ENCODE data around the gene STK4.

STK4 gene

DNA sequence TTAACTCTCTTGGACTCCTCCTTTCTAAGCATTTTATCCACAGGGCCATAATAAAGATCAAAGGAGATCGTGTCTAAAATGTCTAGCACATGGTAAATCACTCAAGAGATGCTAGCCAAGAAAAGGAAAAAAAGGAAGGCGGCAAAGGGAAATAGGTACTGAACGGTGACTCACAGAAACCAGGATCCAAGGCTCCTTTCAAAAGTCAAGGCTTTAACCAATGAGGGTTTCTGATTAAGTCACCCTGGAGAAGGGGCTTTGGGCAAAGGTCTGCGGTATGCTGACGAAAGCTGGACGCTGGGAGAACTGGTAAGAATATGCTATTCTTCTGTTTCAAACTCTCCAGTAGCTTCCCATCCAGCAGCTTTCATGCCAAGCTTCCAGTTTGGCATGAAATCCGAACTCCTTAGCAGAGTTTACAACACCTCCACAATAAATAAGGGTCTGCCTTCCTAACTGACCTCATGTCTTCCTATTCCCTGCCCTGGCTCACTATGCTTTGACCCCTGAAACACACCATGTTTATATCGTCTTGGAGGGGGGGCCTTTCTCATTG lies 7.2 kb upstream of the STK4 start:
- Histone ChIP-seq H3K4me3 (ENCODE audit: low read depth in 1 of 2, low read length in 1 of 2) (peak overlapping the region in 1 of 2 experiments; percentile 76), H3K9me3 (no peaks in the 10 kb centered on the region), H3K27me3 (no peaks in the 10 kb centered on the region), H3K36me3 (peaks cover 23% of the 10 kb centered on the region), H3K27ac (peak overlapping the region; percentile 62), H3K4me1 (ENCODE audit: control insufficient read depth in 1 of 2, insufficient read depth in 1 of 2, low read depth in 1 of 2, low read length in 1 of 2) (peaks cover 21 to 27% of the 10 kb centered on the region in 2 experiments)
- no peak for TF ChIP-seq CTCF (IDR thresholded peaks at IDR 0.05)

- no peak for TF ChIP-seq CTCF (IDR thresholded peaks at IDR 0.05)
- Histone ChIP-seq H3K4me1 (ENCODE audit: control insufficient read depth in 1 of 2, insufficient read depth in 1 of 2, low read depth in 1 of 2, low read length in 1 of 2) (peaks cover 21 to 27% of the 10 kb centered on the region in 2 experiments), H3K9me3 (no peaks in the 10 kb centered on the region), H3K4me3 (ENCODE audit: low read depth in 1 of 2, low read length in 1 of 2) (peak overlapping the region; percentile 60 to 76), H3K27me3 (no peaks in the 10 kb centered on the region), H3K36me3 (peaks cover 18% of the 10 kb centered on the region), H3K27ac (peak overlapping the region; percentile 62)
These were observed 6.6 kb upstream of the STK4 start for GRCh38 chr20:44959638-44960102.

DNA sequence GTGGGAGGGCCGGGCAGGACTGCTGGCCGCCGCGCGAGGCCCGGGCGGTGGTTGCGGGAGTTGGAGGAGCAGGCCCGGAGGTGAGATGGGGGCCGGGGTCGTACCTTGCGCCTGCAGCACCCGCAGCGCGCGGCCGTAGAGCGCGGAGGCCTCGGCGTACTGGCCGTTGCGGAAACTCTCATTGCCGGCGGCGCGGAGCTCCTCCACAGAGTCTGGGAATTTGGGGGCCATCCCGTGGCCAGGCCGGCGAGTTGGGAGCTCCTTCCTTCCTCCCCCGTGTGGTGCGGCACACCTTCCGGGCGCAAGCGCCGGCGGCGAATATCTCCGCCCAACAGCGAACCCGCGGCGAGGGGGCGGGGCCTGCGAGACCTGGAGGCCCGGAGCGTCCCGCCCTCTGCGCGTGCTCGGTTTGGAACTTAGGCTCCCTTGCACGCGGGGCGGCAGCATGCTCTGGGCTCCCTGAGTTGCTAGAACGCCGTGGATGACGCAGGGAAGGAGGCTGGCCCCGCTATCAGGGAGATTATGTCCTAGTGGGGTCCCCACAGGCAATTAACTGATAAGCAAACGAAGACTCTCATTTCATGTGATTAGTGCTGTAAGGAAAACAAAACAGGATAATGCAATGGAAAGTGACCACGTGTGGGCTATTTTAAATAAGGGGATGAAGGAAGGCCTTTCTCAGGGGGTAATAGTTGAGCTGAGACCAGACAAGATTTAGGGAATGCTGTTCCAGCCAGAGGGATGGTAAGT lies 6.0 kb upstream of the STK4 start, which contains the start of gene TOMM34:
TOMM34 (minus strand) TSS at position 295 of the 750 bp plus-strand sequence; CDS start at position 231, 64 bp downstream.
- Histone ChIP-seq H3K4me1 (ENCODE audit: control insufficient read depth in 1 of 2, insufficient read depth in 1 of 2, low read depth in 1 of 2, low read length in 1 of 2) (peaks cover 22 to 28% of the 10 kb centered on the region in 2 experiments), H3K4me3 (ENCODE audit: low read depth in 1 of 2, low read length in 1 of 2) (peak within 1 kb of the TSS; percentile 60 to 76), H3K27me3 (no peaks in the 10 kb centered on the region), H3K27ac (peak within 1 kb of the TSS; percentile 62), H3K9me3 (no peaks in the 10 kb centered on the region), H3K36me3 (peaks cover 12% of the 10 kb centered on the region)
- TF ChIP-seq CTCF (IDR thresholded peaks at IDR 0.05), result peak; percentile 52

DNA sequence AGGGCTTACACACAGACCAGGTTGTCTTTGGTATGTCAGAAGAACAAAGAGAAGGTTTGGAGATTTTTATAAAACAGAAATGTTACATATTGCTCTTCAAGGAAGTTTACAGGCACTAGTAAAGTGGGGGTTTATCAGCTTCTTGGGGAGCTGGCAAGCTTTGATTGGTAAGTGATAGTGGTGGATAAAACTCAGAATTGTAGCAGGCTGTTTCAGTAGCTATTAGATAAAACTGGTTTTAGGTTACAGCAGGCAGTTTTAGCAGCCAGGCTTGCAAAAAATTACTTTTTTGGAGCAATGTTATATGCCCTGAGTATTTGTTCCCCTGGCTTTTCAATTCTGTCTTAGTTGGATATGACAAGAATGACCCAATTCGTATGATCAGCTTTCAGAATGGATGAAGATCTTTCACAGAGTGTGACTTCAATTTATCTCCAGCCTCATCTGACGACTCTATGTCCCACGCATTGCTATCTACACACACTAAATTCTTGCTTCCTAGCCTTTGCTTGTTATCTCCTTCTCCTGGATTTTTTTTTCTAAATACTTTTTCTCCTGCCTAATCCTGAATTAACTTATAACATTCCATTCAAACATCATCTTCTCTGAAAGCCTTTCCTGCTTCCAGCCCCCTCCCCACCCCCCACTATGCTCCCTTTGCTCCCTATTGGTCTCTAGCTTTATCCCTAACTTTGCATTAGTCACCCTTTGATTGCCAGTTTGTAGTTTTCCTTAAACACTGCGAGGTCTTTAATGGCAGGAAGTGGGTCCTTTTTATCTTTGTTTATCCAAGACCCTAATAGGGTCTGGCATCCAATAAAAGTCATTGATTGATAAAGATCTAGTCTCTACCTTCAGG lies 5.1 kb upstream of the STK4 start:
- peaks cover 30 to 36% of the 10 kb centered on the region in 2 experiments for H3K4me1 ChIP-seq (ENCODE audit: control insufficient read depth in 1 of 2, insufficient read depth in 1 of 2, low read depth in 1 of 2, low read length in 1 of 2)
- no peak overlapping the region for H3K4me3 ChIP-seq (ENCODE audit: low read depth in 1 of 2, low read length in 1 of 2)
- TF ChIP-seq CTCF (IDR thresholded peaks at IDR 0.05), result no peak
- no peaks in the 10 kb centered on the region for H3K9me3 ChIP-seq
- no peaks in the 10 kb centered on the region for H3K27me3 ChIP-seq
- H3K27ac ChIP-seq, result no peak overlapping the region
- H3K36me3 ChIP-seq, result peaks cover 3% of the 10 kb centered on the region

DNA sequence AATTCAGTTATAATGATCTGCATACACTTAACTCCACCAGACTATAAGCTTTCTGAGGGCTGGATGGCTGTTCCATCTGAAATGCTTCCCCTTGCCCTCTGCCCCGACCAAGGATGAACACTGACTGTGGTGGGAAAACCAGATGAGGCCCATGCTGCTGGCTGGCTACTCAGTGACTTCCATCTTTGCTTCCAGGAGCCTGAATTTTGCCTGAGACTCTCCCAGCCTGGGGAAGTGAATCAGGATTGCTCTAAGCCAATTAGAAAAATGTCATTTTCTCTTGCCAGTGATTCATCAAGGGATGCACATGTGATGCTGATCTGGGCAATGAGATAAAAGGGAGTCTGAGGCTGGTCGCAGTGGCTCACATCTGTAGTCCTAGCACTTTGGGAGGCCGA lies 4.4 kb upstream of the STK4 start:
- Histone ChIP-seq H3K9me3 (no peaks in the 10 kb centered on the region), H3K27ac (no peak overlapping the region), H3K4me1 (ENCODE audit: control insufficient read depth in 1 of 2, insufficient read depth in 1 of 2, low read depth in 1 of 2, low read length in 1 of 2) (peaks cover 32 to 36% of the 10 kb centered on the region in 2 experiments), H3K27me3 (no peaks in the 10 kb centered on the region), H3K36me3 (no peaks in the 10 kb centered on the region), H3K4me3 (ENCODE audit: low read depth in 1 of 2, low read length in 1 of 2) (no peak overlapping the region)
- no peak for TF ChIP-seq CTCF (IDR thresholded peaks at IDR 0.05)

All from neutrophil (primary cell).